ENCODE results near the gene TBC1D21. TPM values are rescaled to one million over a fixed set of nuclear protein-coding genes. Genes with fewer than 3 reads are reported as not detected.

The TBC1D21 gene
- total RNA-seq, 1 donor from 2014 or later = not detected

- Histone ChIP-seq H3K4me1 (ENCODE audit: insufficient read depth, low read length) (no peaks in the 10 kb centered on the region), H3K9ac (ENCODE audit: low read length) (no peak overlapping the region), H4K20me1 (ENCODE audit: insufficient read depth, low read length) (no peaks in the 10 kb centered on the region), H3K4me3 (ENCODE audit: insufficient read depth, low read depth, low read length) (no peak overlapping the region), H2AFZ (ENCODE audit: low read depth, low read length) (no peak overlapping the region), H3K27ac (ENCODE audit: low read depth, low read length) (no peak overlapping the region), H3K4me2 (ENCODE audit: low read length) (no peak overlapping the region), H3K9me3 (ENCODE audit: insufficient read depth, low read depth, low read length) (no peaks in the 10 kb centered on the region), H3K36me3 (ENCODE audit: insufficient read depth, low read length) (no peaks in the 10 kb centered on the region), H3K27me3 (ENCODE audit: insufficient read depth, low read length) (peaks cover 9% of the 10 kb centered on the region), H3K79me2 (ENCODE audit: insufficient read depth, low read length) (no peaks in the 10 kb centered on the region)
- peaks cover 8% of the 10 kb centered on the region for H3K36me3 Mint-ChIP-seq (ENCODE audit: low read depth, unreplicated experiment)
- FAIRE-seq (no peak), DNase-seq (ENCODE audit: low read depth) (no peak)
- peaks cover 4% of the 10 kb centered on the region for H3K9me3 Mint-ChIP-seq (ENCODE audit: unreplicated experiment)
- H3K27me3 Mint-ChIP-seq (ENCODE audit: low read depth, unreplicated experiment) = peaks cover 78% of the 10 kb centered on the region
- no peak overlapping the region for H3K27ac Mint-ChIP-seq (ENCODE audit: unreplicated experiment)
- H3K4me1 Mint-ChIP-seq (ENCODE audit: low read depth, unreplicated experiment) = peaks cover 3% of the 10 kb centered on the region
- no peak overlapping the region for H3K4me3 Mint-ChIP-seq (ENCODE audit: unreplicated experiment)
- no peak for TF ChIP-seq EZH2 (IDR thresholded peaks at IDR 0.05; ENCODE audit: insufficient read depth, low read length)
- TF ChIP-seq CTCF (IDR thresholded peaks at IDR 0.05; ENCODE audit: insufficient read depth, low read depth, low read length) = no peak
Observed at GRCh38 chr15:73885954-73886700, 12.8 kb downstream of the TBC1D21 start.

DNA sequence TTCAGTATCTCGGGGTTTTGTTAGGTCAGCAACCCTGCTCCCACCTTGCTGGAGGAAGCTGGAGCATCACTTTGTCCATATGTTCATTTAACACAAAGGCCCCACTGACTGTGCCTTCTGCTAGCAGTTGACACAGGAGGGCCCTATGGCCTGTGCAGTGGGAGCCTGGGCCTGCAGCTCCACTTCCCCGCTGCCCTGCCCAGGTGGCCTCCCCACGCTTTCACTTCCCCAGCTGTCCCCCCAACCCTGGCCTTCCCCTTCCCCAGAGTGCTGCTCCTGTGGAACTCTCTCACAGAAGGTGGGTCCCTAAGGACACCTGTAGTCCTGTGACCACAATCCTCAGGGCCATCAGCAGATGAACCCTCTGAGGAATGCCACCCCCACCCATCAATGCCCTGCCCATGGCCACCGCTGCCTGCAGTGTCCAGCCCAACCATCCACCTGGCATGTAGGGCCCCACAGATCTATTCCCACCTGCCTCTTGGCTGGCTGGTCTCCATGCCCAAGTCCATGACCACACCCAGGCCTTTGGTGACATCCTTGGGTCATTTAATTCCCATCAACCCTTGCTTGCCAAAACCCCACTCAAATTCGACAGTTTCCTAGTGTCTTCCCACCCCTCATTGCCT, 13.5 kb downstream of the TBC1D21 start:
- H3K9me3 Mint-ChIP-seq (ENCODE audit: unreplicated experiment) = peaks cover 4% of the 10 kb centered on the region
- no peak overlapping the region for H3K4me3 ChIP-seq (ENCODE audit: insufficient read depth, low read depth, low read length)
- DNase-seq (ENCODE audit: low read depth) = no peak
- FAIRE-seq = no peak
- H3K9ac ChIP-seq (ENCODE audit: low read length) = no peak overlapping the region
- H3K4me1 ChIP-seq (ENCODE audit: insufficient read depth, low read length) = no peaks in the 10 kb centered on the region
- H3K4me3 Mint-ChIP-seq (ENCODE audit: unreplicated experiment) = no peak overlapping the region
- H4K20me1 ChIP-seq (ENCODE audit: insufficient read depth, low read length) = no peaks in the 10 kb centered on the region
- no peak for TF ChIP-seq CTCF (IDR thresholded peaks at IDR 0.05; ENCODE audit: insufficient read depth, low read depth, low read length)
- no peak for TF ChIP-seq EZH2 (IDR thresholded peaks at IDR 0.05; ENCODE audit: insufficient read depth, low read length)
- H3K36me3 ChIP-seq (ENCODE audit: insufficient read depth, low read length) = no peaks in the 10 kb centered on the region
- no peak overlapping the region for H2AFZ ChIP-seq (ENCODE audit: low read depth, low read length)
- H3K36me3 Mint-ChIP-seq (ENCODE audit: low read depth, unreplicated experiment) = peaks cover 8% of the 10 kb centered on the region
- no peak overlapping the region for H3K27ac Mint-ChIP-seq (ENCODE audit: unreplicated experiment)
- peaks cover 3% of the 10 kb centered on the region for H3K4me1 Mint-ChIP-seq (ENCODE audit: low read depth, unreplicated experiment)
- H3K9me3 ChIP-seq (ENCODE audit: insufficient read depth, low read depth, low read length) = no peaks in the 10 kb centered on the region
- peaks cover 79% of the 10 kb centered on the region for H3K27me3 Mint-ChIP-seq (ENCODE audit: low read depth, unreplicated experiment)
- H3K27ac ChIP-seq (ENCODE audit: low read depth, low read length) = no peak overlapping the region
- H3K79me2 ChIP-seq (ENCODE audit: insufficient read depth, low read length) = no peaks in the 10 kb centered on the region
- peaks cover 9% of the 10 kb centered on the region for H3K27me3 ChIP-seq (ENCODE audit: insufficient read depth, low read length)
- no peak overlapping the region for H3K4me2 ChIP-seq (ENCODE audit: low read length)

- Histone ChIP-seq H3K4me2 (ENCODE audit: low read length) (no peak overlapping the region), H3K9me3 (ENCODE audit: insufficient read depth, low read depth, low read length) (no peaks in the 10 kb centered on the region), H3K36me3 (ENCODE audit: insufficient read depth, low read length) (no peaks in the 10 kb centered on the region), H3K79me2 (ENCODE audit: insufficient read depth, low read length) (no peaks in the 10 kb centered on the region), H3K27me3 (ENCODE audit: insufficient read depth, low read length) (peaks cover 9% of the 10 kb centered on the region), H3K4me3 (ENCODE audit: insufficient read depth, low read depth, low read length) (no peak overlapping the region), H2AFZ (ENCODE audit: low read depth, low read length) (no peak overlapping the region), H3K9ac (ENCODE audit: low read length) (no peak overlapping the region), H3K4me1 (ENCODE audit: insufficient read depth, low read length) (no peaks in the 10 kb centered on the region), H3K27ac (ENCODE audit: low read depth, low read length) (no peak overlapping the region), H4K20me1 (ENCODE audit: insufficient read depth, low read length) (no peaks in the 10 kb centered on the region)
- no peak for TF ChIP-seq EZH2 (IDR thresholded peaks at IDR 0.05; ENCODE audit: insufficient read depth, low read length)
- no peak for TF ChIP-seq CTCF (IDR thresholded peaks at IDR 0.05; ENCODE audit: insufficient read depth, low read depth, low read length)
- FAIRE-seq (no peak), DNase-seq (ENCODE audit: low read depth) (no peak)
- H3K9me3 Mint-ChIP-seq (ENCODE audit: unreplicated experiment) = peaks cover 4% of the 10 kb centered on the region
- H3K4me3 Mint-ChIP-seq (ENCODE audit: unreplicated experiment) = no peak overlapping the region
- H3K36me3 Mint-ChIP-seq (ENCODE audit: low read depth, unreplicated experiment) = peaks cover 8% of the 10 kb centered on the region
- no peaks in the 10 kb centered on the region for H3K4me1 Mint-ChIP-seq (ENCODE audit: low read depth, unreplicated experiment)
- H3K27me3 Mint-ChIP-seq (ENCODE audit: low read depth, unreplicated experiment) = peaks cover 72% of the 10 kb centered on the region
- no peak overlapping the region for H3K27ac Mint-ChIP-seq (ENCODE audit: unreplicated experiment)
Observed at GRCh38 chr15:73887481-73887880, 14.1 kb downstream of the TBC1D21 start.

Data from astrocyte (in vitro differentiated cells and primary cell).